ENCODE data around the gene FASTKD1. TPM values are rescaled to one million over a fixed set of nuclear protein-coding genes. Genes with fewer than 3 reads are reported as not detected.

The FASTKD1 gene
- total and polyA plus RNA-seq, 10 of the 15 experiments (the other 5 are each of a cell fraction or from before 2014, with no cell fraction given) = 45.6 to 76.1 (median 63.4) TPM

GRCh38 chr2:169572189-169572588 is 1.5 kb downstream of the FASTKD1 start:
- H3K79me2 ChIP-seq (ENCODE audit: control insufficient read depth, insufficient read depth, low read length) = peaks cover 42% of the 10 kb centered on the region
- no peak for TF ChIP-seq MAX (IDR thresholded peaks at IDR 0.05; ENCODE audit: low read depth, low read length)
- TF ChIP-seq GABPA (IDR thresholded peaks at IDR 0.05; ENCODE audit: low read depth) = no peak
- TF ChIP-seq POLR2A (IDR thresholded peaks at IDR 0.05; ENCODE audit: low read depth, low read length) = no peak
- no peak for TF ChIP-seq ZNF207 (IDR thresholded peaks at IDR 0.05; ENCODE audit: borderline replicate concordance)
- TF ChIP-seq RAD21 (IDR thresholded peaks at IDR 0.05; ENCODE audit: insufficient read depth, low read depth, low read length) = no peak
- TF ChIP-seq BCLAF1 (IDR thresholded peaks at IDR 0.05) = no peak
- no peak for TF ChIP-seq MEF2B (IDR thresholded peaks at IDR 0.05; ENCODE audit: partially characterized antibody, poor library complexity, severe bottlenecking)
- peak; percentile 86 for TF ChIP-seq ZBTB40 (IDR thresholded peaks at IDR 0.05; ENCODE audit: borderline replicate concordance)
- no peaks in the 10 kb centered on the region for H3K9me3 ChIP-seq (replicated peaks; ENCODE audit: control insufficient read depth, insufficient read depth, low read length)
- no peak for ATAC-seq
- FAIRE-seq = no peak
- SMC1A ChIA-PET (ENCODE audit: uncharacterized antibody, unreplicated experiment) = interaction anchor here (1.0 to 2.4 kb wide), 6 partner anchors 12 to 230 kb away, joined by 3 to 26 read pairs (median 4); partner anchors contain the start of gene PPIG
- in situ Hi-C loops (cut with MboI) = no loop called here
- peak overlapping the region; percentile 28 for H3K9ac ChIP-seq (ENCODE audit: control insufficient read depth, insufficient read depth, low read length)
- no TSS peak for BruUV-seq (replicated peaks)
- CTCF ChIA-PET = interaction anchor here (1.1 to 2.9 kb wide), 4 partner anchors 12 to 252 kb away, joined by 3 to 17 read pairs (median 8); partner anchors contain the start of genes METTL5 and PPIG
- POLR2A ChIA-PET = interaction anchor here (1.6 to 3.3 kb wide), 2 partner anchors 12 to 159 kb away, joined by 3 to 25 read pairs; partner anchors contain the start of gene PPIG
- H3K27ac ChIP-seq (ENCODE audit: control insufficient read depth, insufficient read depth) = peak overlapping the region; percentile 39; the same call in 1 of the 2 replicates
- H3K4me2 ChIP-seq (ENCODE audit: control insufficient read depth, insufficient read depth) = peak overlapping the region; percentile 40
- peak overlapping the region; percentile 50; the same call in 1 of the 2 replicates for H3K4me3 ChIP-seq
- peaks cover 0 to 7% of the 10 kb centered on the region in 2 experiments; a peak in 2 of 4 replicates for H3K36me3 ChIP-seq (ENCODE audit: control insufficient read depth in 2 of 2, insufficient read depth in 2 of 2, low read length in 1 of 2)
- H4K20me1 ChIP-seq (ENCODE audit: control insufficient read depth, insufficient read depth) = no peaks in the 10 kb centered on the region
- RAD21 ChIA-PET (ENCODE audit: unreplicated experiment) = interaction anchor here (0.7 to 3.2 kb wide), 4 partner anchors 12 to 362 kb away, joined by 3 to 21 read pairs (median 4); partner anchors contain the start of gene PPIG
- H3K4me1 ChIP-seq (ENCODE audit: control insufficient read depth, insufficient read depth, low read length) = no peaks in the 10 kb centered on the region
- no peak overlapping the region for H2AFZ ChIP-seq (ENCODE audit: control insufficient read depth, low read depth, low read length)
- DNase-seq (ENCODE audit: low read depth, low spot score) = no peak
- no peaks in the 10 kb centered on the region for H3K27me3 ChIP-seq (replicated peaks in 1 of 2; ENCODE audit: control insufficient read depth in 2 of 2, insufficient read depth in 2 of 2, low read length in 1 of 2)
- 37% methylated on average over 1 of the region's 1 CpG for WGBS (ENCODE audit: insufficient coverage, insufficient replicate concordance, low lambda C conversion rate, missing lambda C conversion rate)
- intact Hi-C loops (cut with micrococcal nuclease; ENCODE audit: unreplicated experiment) = no loop called here

Measured in GM12878 (cell line).